Loucy (cell line): ENCODE results near the gene ZNF587.
"Not testable (repeated sequence)": the region's sequence is repeated elsewhere in the genome, so short reads cannot be mapped to it uniquely, and the experiment has no call there.

ENCODE experiments used
- H2AFZ ChIP-seq: fragments of 200-600 bp; sonication (generic); 2 replicates; pipeline ENCODE4 v1.6.0; 2016; ENCODE audit warnings: antibody characterized with exemption, mild to moderate bottlenecking, low read length, moderate library complexity
- H3F3A ChIP-seq: fragments of 200-600 bp; 2 replicates; pipeline ENCODE4 v1.6.0; 2016; ENCODE audit warnings: antibody characterized with exemption, low read depth, mild to moderate bottlenecking
- H3K27me3 ChIP-seq: fragments of 200-600 bp; sonication (generic); 2 replicates; pipeline ENCODE4 v1.6.1; 2014; ENCODE audit warnings: low read length, mild to moderate bottlenecking; ENCODE audit not compliant: insufficient read depth, poor library complexity, severe bottlenecking
- H3K36me3 ChIP-seq: fragments of 200-600 bp; sonication (generic); 2 replicates; pipeline ENCODE4 v1.6.1; 2016; ENCODE audit warnings: low read length; ENCODE audit not compliant: insufficient read depth
- H3K4me1 ChIP-seq: fragments of 200-600 bp; sonication (generic); 2 replicates; pipeline ENCODE4 v1.5.1; 2014; ENCODE audit warnings: low read length, mild to moderate bottlenecking; ENCODE audit not compliant: insufficient read depth, poor library complexity, severe bottlenecking
- H3K4me2 ChIP-seq: fragments of 200-600 bp; sonication (generic); 2 replicates; pipeline ENCODE4 v1.6.0; 2014; ENCODE audit warnings: antibody characterized with exemption, low read length, low read depth, mild to moderate bottlenecking; ENCODE audit not compliant: poor library complexity, severe bottlenecking
- H3K4me3 ChIP-seq: fragments of 200-600 bp; sonication (generic); 2 replicates; pipeline ENCODE4 v1.5.1; 2014; ENCODE audit warnings: low read length, mild to moderate bottlenecking, mixed read lengths; ENCODE audit not compliant: poor library complexity, severe bottlenecking
- H3K79me2 ChIP-seq: fragments of 200-600 bp; sonication (generic); 2 replicates; pipeline ENCODE4 v1.6.1; 2014; ENCODE audit warnings: low read length; ENCODE audit not compliant: insufficient read depth
- H3K9ac ChIP-seq: fragments of 200-600 bp; sonication (generic); 2 replicates; pipeline ENCODE4 v1.6.0; 2014; ENCODE audit warnings: mild to moderate bottlenecking, low read depth, low read length, moderate library complexity; ENCODE audit not compliant: poor library complexity, severe bottlenecking
- H3K9me2 ChIP-seq: fragments of 200-600 bp; sonication (generic); replicated peaks from 2 replicates; pipeline ENCODE4 v1.6.1; 2016; ENCODE audit warnings: low read depth, low read length, mixed read lengths
- H3K9me3 ChIP-seq: fragments of 200-600 bp; sonication (generic); 2 replicates; pipeline ENCODE4 v1.6.1; 2014; ENCODE audit warnings: mild to moderate bottlenecking, antibody characterized with exemption, low read length, low read depth; ENCODE audit not compliant: insufficient read depth
- H4K20me1 ChIP-seq: fragments of 200-600 bp; sonication (generic); 2 replicates; pipeline ENCODE4 v1.6.0; 2014; ENCODE audit warnings: antibody characterized with exemption, low read length, mild to moderate bottlenecking; ENCODE audit not compliant: insufficient read depth, poor library complexity, severe bottlenecking
- CTCF ChIP-seq: fragments of 200-600 bp; sonication (generic); conservative IDR thresholded peaks from 2 replicates; pipeline ENCODE4 v1.5.1; 2014; ENCODE audit warnings: mild to moderate bottlenecking, antibody characterized with exemption, low read length
- EZH2phosphoT487 ChIP-seq: fragments of 200-600 bp; IDR thresholded peaks from 2 replicates; pipeline ENCODE4 v1.6.1; 2018; ENCODE audit warnings: antibody characterized with exemption, mild to moderate bottlenecking, moderate library complexity, borderline replicate concordance

ZNF587 gene

GRCh38 chr19:57841122-57841763 is 8.4 kb upstream of the ZNF587 start:
- Histone ChIP-seq H3K36me3 (peaks cover 29% of the 10 kb centered on the region; the same call in 1 of the 2 replicates), H3K4me2 (no peak overlapping the region), H3K4me3 (no peak overlapping the region), H3K4me1 (no peaks in the 10 kb centered on the region), H3K9ac (no peak overlapping the region), H3K79me2 (peaks cover 4% of the 10 kb centered on the region; the same call in 1 of the 2 replicates), H3K9me3 (no peaks in the 10 kb centered on the region), H4K20me1 (peaks cover 6% of the 10 kb centered on the region), H3K9me2 (no peaks in the 10 kb centered on the region), H3F3A (no peaks in the 10 kb centered on the region), H3K27me3 (no peaks in the 10 kb centered on the region), H2AFZ (no peak overlapping the region)
- no peak for TF ChIP-seq CTCF
- TF ChIP-seq EZH2phosphoT487 = no peak

GRCh38 chr19:57847164-57847563 is 2.5 kb upstream of the ZNF587 start:
- Histone ChIP-seq H3K79me2 (peaks cover 23% of the 10 kb centered on the region), H3K36me3 (peaks cover 14% of the 10 kb centered on the region; the same call in 1 of the 2 replicates), H4K20me1 (peaks cover 14% of the 10 kb centered on the region)
- H3K4me1 ChIP-seq, H3K27me3 ChIP-seq, H3K4me2 ChIP-seq, H3K9ac ChIP-seq, H2AFZ ChIP-seq, H3F3A ChIP-seq, H3K9me2 ChIP-seq, H3K9me3 ChIP-seq, H3K4me3 ChIP-seq: not testable (repeated sequence)

- H3K27me3 ChIP-seq, H2AFZ ChIP-seq, H3K9ac ChIP-seq, H3F3A ChIP-seq, H3K9me2 ChIP-seq, H3K4me1 ChIP-seq, H3K9me3 ChIP-seq, H3K36me3 ChIP-seq: not testable (repeated sequence)
- H3K4me3 ChIP-seq = peak overlapping the region; percentile 97
- H4K20me1 ChIP-seq = peaks cover 14% of the 10 kb centered on the region
- peaks cover 32% of the 10 kb centered on the region for H3K79me2 ChIP-seq
- H3K4me2 ChIP-seq = peak overlapping the region; percentile 37
These were observed 445 bp upstream of the ZNF587 start for GRCh38 chr19:57849162-57849665.

- Histone ChIP-seq H2AFZ (no peak overlapping the region), H3K9me2 (no peaks in the 10 kb centered on the region), H3F3A (no peaks in the 10 kb centered on the region), H3K4me2 (peak overlapping the region; percentile 87), H3K36me3 (no peaks in the 10 kb centered on the region), H3K9me3 (no peaks in the 10 kb centered on the region), H3K4me3 (peak overlapping the region; percentile 97), H4K20me1 (peaks cover 14% of the 10 kb centered on the region), H3K79me2 (peaks cover 35% of the 10 kb centered on the region), H3K27me3 (no peaks in the 10 kb centered on the region), H3K4me1 (peaks cover 9% of the 10 kb centered on the region), H3K9ac (peak overlapping the region; percentile 83)
- no peak for TF ChIP-seq EZH2phosphoT487
These were observed 926 bp downstream of the ZNF587 start for GRCh38 chr19:57850553-57851017.

GRCh38 chr19:57851812-57852603 is 2.3 kb downstream of the ZNF587 start:
- Histone ChIP-seq H4K20me1 (peaks cover 14% of the 10 kb centered on the region), H3K4me2 (peak overlapping the region; percentile 87), H3K4me3 (peak overlapping the region; percentile 97), H3K9ac (peak overlapping the region; percentile 83), H3K79me2 (peaks cover 35% of the 10 kb centered on the region)
- not testable (repeated sequence) for H3K9me3 ChIP-seq, H3K27me3 ChIP-seq, H3K36me3 ChIP-seq, H3F3A ChIP-seq, H3K9me2 ChIP-seq, H2AFZ ChIP-seq, H3K4me1 ChIP-seq

GRCh38 chr19:57854117-57854516 is 4.5 kb downstream of the ZNF587 start:
- not testable (repeated sequence) for H3K4me3 ChIP-seq, H3K9me3 ChIP-seq, H2AFZ ChIP-seq, H3F3A ChIP-seq, H3K9me2 ChIP-seq, H3K4me1 ChIP-seq, H3K4me2 ChIP-seq, H3K9ac ChIP-seq, H3K27me3 ChIP-seq
- peaks cover 10% of the 10 kb centered on the region; the same call in 1 of the 2 replicates for H3K36me3 ChIP-seq
- H4K20me1 ChIP-seq = peaks cover 14% of the 10 kb centered on the region
- H3K79me2 ChIP-seq = peaks cover 35% of the 10 kb centered on the region
